HG03442 (cell line): ENCODE results near the gene PPT2.
"Not testable (repeated sequence)": the region's sequence is repeated elsewhere in the genome, so short reads cannot be mapped to it uniquely, and the experiment has no call there.

Experiments
- ATAC-seq: cut with Tn5 transposase; IDR thresholded peaks from one replicate; pipeline ENCODE4 v1.9.1; 2021; ENCODE audit warnings: mild to moderate bottlenecking, moderate library complexity; ENCODE audit not compliant: unreplicated experiment

Gene PPT2

GRCh38 chr6:32189069-32189741, 35.3 kb downstream of the PPT2 start:
- no peak for ATAC-seq

GRCh38 chr6:32189742-32190053, 35.8 kb downstream of the PPT2 start:
- ATAC-seq: no peak

- ATAC-seq: peak; percentile 49
Measured at GRCh38 chr6:32190054-32190851, 36.3 kb downstream of the PPT2 start, which contains the start of gene PBX2. Gene PBX2 (minus strand): TSS chr6:32190202. CDS start chr6:32189915, 287 bp downstream.

GRCh38 chr6:32190911-32191677, 37.2 kb downstream of the PPT2 start:
- no peak for ATAC-seq

- no peak for ATAC-seq
Measured at GRCh38 chr6:32191696-32192607, 38.0 kb downstream of the PPT2 start.

GRCh38 chr6:32192608-32193039, 38.7 kb downstream of the PPT2 start, which contains the start of gene GPSM3:
Gene GPSM3 (minus strand): TSS chr6:32192643. CDS start chr6:32192513, 130 bp downstream.
- ATAC-seq: no peak

- ATAC-seq: not testable (repeated sequence)
Measured at GRCh38 chr6:32193096-32193495, 39.2 kb downstream of the PPT2 start.

GRCh38 chr6:32194388-32194787, 40.4 kb downstream of the PPT2 start:
- ATAC-seq: no peak

GRCh38 chr6:32194825-32195651, 41.1 kb downstream of the PPT2 start:
- no peak for ATAC-seq

GRCh38 chr6:32195652-32195901, 41.6 kb downstream of the PPT2 start:
- ATAC-seq: peak; percentile 70

- peak; percentile 69 for ATAC-seq
Measured at GRCh38 chr6:32195902-32196681, 42.2 kb downstream of the PPT2 start.

- ATAC-seq: no peak
Measured at GRCh38 chr6:32196682-32197616, 43.0 kb downstream of the PPT2 start.

- ATAC-seq: no peak
Measured at GRCh38 chr6:32198345-32198696, 44.4 kb downstream of the PPT2 start.

- no peak for ATAC-seq
Measured at GRCh38 chr6:32198866-32199265, 44.9 kb downstream of the PPT2 start.

GRCh38 chr6:32200711-32201475, 47.0 kb downstream of the PPT2 start:
- no peak for ATAC-seq

GRCh38 chr6:32202186-32202585, 48.2 kb downstream of the PPT2 start:
- ATAC-seq: no peak
